NCI-H460 (cell line): ENCODE results near the gene HOXA3. TPM values are rescaled to one million over a fixed set of nuclear protein-coding genes. Genes with fewer than 3 reads are reported as not detected.

Source experiments
- DNase-seq: peaks from one replicate; pipeline ENCODE4 v3.0.0-alpha.2; 2016; ENCODE audit warnings: low read depth; ENCODE audit errors: extremely low read depth
- total RNA-seq: library from RNA; depleted of rRNA; stranded (reverse); fragments of >200 nt; shearing (Covaris generic); gene quantifications from 2 replicates; pipeline ENCODE4 v1.2.3, GENCODE V29; 2014

HOXA3 gene
- total RNA-seq, 1 experiment from 2014 or later: 4.4 TPM

DNA sequence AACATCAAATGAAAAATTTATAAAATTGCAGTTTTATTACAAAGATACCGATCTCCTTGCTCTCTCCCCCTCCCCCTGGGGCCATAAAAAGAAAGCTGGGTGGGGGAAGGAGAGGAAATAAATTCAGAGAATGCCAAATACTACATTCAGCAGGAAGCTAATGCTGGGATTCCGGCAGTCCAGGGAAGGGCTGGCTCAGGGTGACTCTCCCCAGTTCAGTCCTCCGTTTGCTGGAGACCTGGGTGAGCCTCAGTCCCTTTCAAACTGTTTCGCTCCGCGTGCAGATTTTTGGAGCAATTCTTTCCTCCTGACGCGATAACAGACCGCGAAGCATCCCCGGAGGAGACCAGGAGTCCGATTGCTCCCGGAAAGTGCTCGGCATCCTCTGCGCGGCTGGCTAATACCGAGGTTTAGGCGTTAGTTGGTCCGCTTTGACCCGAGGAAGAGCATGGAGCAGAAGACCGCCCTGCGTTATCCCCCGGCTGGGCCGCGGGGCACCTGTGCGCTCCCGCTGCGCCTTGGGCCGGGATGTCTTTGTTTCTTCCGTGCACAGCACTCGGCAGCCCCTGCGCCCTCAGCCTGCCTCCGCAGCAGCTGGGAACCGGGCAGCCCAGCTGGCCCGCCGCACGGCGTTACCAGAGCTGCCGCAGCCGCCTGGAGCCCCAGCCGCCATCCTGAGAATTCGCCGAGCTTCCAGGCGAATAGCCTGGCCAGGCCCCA, 46.0 kb downstream of the HOXA3 start:
- no peak for DNase-seq

DNA sequence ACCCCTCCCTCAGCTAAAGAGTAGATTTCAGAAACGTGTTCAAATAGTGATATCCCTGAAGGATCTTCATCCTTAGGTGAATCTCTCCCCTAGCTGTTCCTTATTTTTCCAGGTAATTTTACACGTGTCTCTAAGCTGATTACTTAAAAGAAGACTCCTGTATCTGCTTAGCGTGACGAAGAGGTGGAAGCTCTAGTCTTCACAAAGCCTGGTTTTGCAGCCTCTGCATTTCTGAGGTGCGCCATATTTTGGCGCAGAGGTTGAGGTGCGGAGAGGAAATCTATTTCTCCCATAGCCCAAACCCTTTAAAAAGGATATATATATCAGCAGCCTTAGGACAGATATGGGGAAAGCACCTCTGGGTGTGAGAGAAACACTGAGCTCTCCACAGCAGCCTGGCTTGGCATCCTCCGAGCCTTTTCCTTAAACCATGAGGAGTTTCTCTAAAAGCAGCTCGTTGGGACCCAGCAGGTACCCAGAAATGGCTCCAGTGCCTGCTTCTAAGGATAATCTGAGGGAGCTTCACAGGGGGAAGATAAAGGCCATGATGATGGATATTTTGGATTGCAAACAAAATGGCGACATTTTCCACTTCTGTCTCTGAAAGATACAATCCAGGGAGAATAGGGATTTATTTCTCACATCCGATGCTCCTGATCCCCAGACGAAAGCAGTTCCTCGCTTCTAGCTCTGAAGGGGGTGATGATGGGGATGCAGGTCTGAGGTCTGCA, 46.9 kb downstream of the HOXA3 start:
- no peak for DNase-seq

DNA sequence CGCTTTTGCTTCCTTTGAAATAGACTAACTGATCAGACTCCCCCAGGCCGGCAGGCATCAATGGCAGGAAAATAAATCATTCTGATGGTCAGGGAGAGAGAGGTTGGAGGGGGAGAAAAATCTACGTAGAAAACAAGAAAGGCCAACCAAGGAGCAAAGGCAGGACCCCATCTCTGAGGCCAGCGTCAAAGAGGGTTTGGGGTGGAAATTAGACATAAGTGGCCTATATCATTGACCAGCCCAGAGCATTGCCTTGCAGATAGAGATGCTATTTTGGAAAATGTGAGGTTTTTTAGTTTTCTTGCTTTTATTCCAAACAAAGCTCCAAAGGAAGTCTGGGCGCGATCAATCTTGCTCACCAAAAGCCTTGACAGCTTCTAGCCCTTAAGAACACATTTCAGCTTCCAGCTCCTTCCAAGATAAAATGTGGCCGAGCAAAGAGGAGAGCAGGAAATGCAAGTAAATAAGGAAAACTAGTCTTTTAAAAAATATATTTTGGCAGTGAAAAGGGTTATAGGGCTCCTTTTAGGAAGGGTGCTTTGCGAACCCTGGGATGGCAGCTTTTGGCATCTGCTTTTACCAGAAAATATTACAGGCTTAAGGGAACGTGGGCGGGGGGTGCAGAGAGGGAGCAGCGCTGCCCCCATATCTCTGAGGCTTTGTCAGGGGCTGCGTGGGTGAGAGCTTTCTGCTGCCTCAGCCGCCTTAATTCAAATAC, 47.9 kb downstream of the HOXA3 start:
- no peak for DNase-seq

DNA sequence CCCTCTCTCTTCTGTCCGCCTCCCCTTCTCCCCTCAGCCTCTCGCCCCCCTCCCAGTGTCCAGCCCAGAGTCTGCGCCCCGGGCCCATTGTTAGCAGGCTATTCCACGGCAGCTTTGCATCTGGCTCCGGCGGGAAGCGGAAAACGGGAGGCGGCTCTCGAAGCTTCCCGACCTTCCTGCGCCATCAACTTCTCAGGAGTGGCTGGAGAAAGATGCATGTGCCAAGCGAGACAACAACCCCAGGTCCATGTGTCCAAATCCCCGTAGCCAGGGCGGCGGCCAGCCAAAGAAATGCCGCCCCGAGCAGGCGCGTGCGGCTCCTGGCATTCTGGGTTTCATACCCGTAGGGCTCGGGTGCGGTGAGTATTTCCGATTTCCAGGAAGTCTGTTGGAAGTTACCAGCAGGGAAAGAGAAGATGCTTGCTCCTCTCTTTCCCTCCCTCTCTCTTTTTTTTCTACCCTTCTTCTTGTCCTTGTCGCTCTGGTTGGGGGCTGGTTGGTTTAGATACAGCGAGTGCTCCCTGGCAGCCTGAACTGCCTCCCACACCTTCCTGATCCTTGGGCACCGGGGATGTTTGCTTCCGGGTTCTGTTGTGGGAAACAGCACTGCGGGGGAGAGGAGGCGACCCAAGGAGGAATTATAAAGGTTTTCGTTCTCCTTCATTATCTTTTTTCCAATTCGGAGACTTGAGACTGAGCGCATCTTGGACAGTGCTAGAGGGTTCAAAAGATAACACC, 48.7 kb downstream of the HOXA3 start:
- DNase-seq: no peak

DNA sequence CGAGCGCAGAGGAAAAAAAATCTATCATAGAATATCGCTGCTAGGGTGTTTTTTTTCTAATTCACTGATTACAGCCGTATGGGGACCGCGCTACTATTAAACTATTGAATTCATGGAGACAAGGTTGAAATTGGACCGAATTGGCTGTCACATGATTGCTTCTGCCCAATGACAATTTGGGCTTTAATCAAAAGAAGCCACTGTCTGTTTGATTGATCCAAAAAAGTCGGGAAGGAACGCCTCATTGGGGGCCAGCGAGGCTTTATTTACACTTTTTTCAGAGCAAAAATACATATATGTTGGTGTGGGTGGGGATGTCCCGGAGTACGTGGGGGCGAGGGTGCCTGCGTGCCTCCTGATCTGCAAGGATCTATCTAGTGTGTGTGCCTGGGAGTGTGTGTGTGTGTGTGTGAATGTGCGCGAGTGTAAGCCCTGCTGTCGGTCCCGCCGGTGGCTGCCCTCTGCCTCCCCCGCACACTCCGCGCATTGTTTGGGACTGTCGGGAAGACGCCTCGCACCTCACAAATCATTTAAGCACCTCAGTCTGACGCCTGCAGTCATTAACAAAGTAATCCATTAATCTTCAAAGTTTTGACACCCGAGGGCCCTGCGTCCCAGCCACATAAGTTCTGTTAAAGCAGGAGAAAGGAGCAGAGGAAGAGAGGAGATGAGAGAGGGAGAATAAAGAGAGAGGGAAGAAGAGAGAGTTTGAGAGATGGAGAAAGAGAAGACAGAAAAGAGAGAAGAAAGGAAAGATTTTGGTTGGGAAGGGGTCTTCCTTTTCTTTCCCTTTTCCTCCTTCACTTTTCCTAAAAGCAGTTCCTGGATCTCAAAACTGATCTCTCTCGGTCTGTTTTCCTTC, 49.6 kb downstream of the HOXA3 start, which contains the start of gene HOXA2:
TSS of gene HOXA2 (minus strand) at position 103 of the 862 bp plus-strand sequence. CDS start 183 bp downstream, outside the sequence.
- DNase-seq: no peak

DNA sequence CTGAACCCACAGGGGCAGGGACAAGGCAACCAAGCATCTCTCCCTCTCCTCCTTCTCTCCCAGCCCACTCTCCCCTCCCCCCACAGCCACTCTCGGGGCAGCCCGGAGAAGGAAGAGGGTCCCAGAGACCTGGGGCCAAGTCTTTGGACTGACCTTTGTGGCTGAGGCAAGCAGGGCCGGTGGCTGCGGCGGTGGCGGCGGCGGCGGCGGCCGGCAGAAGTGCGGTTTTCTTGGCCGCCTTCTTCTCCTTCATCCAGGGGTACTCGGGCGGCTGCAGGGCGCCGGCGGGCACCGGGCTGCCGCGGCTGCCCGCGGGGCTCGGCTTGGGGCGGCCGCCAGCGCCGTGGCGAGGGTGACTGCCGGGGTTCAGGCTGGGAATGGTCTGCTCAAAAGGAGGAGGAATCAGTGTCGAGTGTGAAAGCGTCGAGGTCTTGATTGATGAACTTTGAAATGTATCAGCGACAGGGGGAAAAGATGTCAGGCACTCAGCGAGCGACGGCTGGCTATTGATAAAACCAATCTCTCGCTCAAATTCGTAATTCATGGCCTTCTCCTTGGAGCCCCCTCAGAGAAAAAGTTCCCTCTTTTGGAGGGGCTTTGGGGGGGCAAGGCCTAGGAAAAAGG, 50.3 kb downstream of the HOXA3 start:
- no peak for DNase-seq

DNA sequence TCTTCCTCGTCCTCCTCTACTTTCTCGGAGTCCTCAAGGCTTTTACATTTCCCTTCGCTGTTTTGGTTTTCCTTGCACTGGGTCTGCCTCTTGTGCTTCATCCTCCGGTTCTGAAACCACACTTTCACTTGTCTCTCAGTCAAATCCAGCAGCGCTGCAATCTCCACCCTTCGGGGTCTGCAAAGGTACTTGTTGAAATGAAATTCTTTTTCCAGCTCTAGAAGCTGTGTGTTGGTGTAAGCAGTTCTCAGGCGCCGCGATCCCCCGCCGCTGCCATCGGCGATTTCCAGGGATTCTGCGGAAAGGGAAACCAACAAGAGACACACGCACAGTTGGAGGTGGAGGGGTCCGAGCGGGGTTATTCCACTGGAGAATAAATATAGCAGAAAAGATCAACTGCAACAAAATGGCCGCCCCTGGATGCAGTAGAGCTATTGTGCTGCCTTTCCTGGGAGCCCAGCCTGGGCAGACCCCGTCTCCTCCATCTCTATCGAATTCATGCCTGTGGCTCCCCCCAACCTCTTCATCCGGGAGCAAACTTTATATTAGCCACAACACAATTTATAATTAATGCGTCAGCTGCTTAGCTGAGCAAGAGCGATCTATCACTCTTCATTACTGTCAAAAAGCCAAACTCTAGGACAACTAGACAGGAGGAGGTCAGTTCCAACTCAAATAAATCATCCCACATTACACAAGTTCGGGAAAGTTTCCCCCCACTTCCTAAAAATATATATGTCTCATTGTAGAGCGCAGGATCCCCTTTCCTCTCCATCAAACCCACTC, 51.0 kb downstream of the HOXA3 start:
- DNase-seq: no peak

DNA sequence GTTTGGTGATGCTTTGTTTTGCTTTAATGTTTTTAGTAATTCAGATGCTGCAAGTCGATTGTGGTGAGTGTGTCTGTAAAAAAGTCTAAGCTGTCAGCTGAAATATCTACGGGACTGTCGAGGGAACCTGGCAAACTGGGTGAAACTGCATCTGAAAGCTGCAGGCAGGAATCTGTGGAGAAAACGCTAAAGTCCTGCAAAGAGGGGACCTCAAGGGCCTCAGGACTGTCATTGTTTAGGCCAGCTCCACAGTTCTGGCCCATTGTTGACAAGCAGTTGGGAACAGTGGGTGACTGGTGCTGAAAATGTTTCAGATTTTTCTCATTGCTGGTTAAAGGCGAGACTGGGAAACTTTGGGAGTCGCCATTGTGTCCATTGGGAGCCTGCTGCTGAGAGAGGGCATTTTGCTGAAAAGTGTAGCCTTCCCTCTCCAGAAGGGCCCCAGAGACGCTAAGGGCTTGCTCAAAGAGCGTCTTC, 51.7 kb downstream of the HOXA3 start:
- DNase-seq: no peak

DNA sequence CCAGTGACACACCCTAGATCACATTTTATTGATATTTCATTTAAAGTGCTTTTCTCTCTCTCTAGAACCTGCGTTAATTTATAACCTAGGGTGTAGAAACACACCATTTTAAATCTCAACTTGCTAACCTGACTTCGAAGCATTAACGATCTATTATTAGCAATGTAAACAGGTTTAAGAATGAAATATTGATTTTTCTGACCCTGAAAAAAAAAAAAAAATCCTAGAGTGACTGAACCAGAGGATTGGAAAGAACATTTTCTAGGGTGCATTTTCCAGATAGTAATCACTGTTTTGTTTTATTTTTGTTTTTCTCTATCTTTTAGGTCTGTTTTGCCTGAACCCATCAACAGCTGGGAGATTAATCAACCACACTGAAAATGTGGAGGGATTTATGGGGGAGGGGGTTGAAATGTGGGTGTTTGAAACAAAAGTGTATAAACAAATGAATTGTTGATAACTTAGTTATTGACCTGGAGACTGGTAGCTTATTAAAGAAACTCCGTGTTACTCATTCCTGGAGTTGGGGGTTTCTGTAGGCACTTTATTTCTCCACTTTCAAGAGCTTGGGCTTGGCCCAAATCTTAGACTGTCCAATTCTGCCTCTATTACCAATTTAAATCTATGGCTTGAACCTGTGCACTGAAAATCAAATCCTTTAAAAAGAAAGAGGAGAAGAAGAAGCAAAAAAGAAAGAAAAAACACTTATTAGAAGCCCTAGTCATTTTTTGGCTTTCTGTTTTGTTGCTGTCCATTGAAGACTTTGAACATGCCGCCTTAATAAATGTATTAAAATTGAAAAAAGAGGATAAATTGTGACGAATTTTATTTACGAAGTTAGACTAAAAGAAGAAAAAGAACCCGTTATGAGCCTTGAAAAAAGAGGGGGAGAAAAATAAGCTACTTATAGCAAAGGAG, 52.7 kb downstream of the HOXA3 start:
- no peak for DNase-seq

DNA sequence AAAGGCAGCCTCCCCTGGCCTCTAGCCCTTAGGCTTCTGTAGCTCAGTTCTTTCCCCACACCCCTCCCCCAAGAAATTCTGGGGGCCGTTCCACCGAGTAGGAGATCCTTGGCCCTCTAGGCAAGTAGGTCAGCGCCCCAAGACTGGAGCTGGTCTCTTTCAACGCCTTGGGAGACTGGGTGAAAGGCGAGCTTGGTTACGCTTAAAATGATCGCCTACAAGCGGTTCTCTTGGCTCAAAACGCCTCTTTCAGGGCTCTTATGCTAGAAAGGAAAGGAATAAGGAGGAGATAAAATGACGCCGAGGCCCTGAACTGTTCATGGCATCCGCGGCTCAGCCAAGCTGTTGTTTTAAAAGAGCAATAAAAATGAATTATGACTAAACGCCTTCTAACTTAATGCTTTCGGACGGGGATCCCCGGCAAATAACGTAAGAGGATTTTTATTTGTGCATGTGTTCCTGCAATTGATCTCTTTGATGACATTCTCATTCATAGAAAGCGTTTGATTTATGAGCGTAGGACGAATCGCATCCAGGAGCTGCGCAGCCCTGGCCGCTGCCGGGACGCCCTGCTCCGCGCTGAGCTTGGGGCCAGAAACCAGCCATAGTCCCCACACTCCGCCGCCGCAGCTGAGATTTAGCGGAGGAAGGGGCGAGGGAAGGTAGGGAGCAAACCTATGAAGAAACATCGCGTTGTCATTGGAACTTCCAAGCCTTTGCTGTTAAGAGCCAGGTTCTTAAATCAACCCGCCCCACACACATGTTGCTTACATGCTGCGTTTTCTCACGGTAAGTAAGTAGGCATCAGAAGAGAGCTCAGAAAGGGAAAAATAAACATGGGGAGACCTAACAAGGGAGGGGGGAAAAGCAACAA, 53.6 kb downstream of the HOXA3 start:
- DNase-seq: no peak

DNA sequence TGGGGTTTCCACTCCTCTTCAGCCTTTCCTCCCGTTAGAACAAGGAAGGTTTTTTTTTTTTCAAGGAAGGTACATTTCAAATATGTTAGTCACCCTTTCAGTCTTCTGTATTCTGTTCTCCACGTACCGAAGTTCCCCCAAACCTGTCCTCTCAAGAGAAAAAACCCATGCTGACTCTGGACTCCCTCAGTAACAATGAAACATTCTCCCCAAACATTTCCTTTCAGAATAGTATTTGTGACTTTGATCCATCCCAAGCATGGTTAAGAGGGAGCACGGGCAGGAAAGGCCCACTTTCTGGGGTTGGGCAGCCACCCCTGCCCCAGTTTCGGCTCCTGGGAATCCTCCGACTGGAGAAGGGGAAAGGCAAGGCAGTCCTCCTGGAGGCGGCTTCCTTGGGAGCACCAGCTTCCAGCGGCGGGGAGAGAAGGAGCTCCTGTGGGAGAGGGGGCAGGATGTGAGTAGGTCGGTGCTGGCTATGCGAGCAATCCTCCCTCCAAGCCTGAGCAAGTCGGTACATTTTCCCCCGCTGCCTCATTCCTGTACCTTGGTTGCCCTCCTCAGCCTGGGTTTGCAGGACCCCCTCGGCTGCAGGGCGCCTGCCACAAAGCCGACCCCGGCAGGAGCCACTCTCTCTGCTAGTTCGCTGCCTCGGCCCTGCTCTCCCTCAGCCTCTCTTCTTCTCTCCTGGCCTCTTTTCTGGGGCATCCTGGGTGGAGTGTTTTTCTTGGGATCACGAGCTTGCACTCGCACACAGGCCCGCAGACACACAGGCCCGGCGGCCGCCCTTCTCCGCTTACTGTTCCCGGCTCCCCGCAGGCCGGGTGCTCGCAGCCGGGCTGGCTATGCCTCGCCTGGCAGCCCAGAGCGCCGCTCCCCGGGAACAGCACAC, 54.5 kb downstream of the HOXA3 start:
- DNase-seq: no peak

DNA sequence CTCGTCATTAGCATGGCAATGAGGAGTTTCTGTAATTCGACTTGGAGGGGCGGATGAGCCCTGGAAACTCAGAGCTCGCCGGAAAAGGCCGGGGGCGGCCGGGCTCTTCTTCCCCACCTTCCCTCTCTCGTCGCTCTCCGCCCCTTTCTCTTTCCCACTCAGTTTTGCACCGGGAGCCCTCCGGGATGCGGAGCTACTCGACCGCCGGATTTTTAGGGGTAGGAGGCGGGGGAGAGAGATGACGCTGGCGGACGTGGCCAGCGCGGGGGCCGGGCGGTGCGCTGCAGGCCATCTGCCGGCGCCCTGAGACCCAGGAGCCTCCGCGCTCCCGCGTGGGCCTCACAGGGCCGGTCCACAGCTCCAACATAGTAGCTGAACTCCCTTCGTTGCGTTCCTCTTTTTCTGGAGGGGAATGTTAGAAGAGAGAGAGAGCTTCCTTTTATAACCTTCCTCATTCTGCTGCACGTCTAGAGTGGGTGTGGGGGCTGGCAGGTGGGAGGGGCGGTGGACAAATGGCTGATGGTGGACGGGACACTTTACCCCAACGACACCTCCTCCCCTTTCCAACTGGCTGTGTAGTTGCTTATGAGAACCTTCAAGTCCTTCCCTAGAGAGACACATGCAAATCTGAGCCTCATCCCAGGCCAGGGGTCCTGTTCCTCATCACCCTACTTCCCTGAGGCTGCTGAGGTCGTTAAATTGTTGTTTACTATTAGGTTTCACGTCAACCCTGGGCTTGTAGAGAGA, 55.4 kb downstream of the HOXA3 start:
- DNase-seq: no peak

DNA sequence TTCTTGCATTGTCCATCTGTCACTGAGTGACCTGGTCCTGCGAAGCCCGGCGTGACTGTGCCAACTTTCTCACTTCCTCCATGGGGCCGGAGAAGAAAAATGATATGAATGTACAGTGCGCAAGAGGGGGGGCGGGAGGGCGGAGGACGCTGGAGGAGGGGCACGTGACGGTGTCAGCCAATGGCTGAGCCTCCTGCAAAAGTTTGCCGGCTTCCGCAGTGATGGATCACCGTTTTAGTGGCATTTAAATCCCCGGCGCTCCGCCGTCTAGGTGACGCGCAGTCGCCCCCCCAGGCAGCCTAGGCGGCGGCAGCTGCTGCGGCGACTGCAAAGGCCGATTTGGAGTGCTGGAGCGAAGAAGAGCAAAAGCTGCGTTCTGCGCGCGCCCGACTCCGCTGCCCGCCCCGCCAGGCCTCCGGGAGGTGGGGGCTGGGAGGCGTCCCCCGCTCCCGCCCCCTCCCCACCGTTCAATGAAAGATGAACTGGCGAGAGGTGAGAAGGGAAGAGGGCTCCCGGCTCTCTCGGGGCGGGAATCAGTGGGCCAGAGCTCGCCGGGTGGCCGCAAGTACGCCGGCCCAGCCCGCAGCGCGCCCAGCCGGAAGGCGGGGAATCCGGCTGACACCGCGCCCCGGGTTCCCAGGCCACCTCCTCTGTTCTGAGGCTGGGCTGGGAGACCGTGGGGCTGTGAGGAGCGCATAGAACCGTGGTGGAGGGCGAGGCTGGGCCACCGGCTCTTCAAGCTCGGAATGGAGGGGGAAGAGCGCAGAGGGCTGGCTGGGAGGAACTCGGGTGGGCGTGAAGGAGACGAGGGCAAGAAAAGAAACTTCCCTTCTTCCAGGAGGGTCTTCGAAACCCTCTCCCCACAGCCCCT, 56.3 kb downstream of the HOXA3 start, which contains the start of gene HOXA1:
TSS of gene HOXA1 (minus strand) at position 104 of the 871 bp plus-strand sequence. CDS start at position 16, 88 bp downstream.
- no peak for DNase-seq
